ENCODE measurements around the gene OTOF. TPM values are rescaled to one million over a fixed set of nuclear protein-coding genes. Genes with fewer than 3 reads are reported as not detected.
A peak's percentile ranks its signal among the peaks of the same experiment; 100 is the strongest.

Gene OTOF
- 0.14 TPM in 1 of 2 replicates, not detected in the other for total RNA-seq (2014; rRNA removed; shearing (Covaris generic))

DNA sequence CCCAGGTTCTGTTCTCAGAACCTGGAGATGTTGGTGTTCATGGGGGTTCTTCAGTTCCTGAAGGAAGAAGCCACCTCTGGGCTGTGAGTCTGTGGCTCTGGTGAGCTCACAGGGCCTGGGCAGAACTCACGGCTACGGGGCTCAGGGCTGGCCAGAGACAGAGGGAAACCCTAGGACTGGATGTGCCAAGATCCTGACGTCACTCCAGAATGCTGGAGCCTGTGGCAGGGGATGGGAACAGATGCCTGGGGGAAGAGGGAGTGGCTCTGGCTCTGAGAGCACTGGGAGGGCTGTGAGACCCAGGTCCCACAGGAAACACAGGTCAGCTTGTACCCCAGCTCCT, at the start of gene OTOF:
TSS of gene OTOF (minus strand) at position 214 of the 343 bp plus-strand sequence.
- DNase-seq (ENCODE audit: low spot score): peak; percentile 68

DNA sequence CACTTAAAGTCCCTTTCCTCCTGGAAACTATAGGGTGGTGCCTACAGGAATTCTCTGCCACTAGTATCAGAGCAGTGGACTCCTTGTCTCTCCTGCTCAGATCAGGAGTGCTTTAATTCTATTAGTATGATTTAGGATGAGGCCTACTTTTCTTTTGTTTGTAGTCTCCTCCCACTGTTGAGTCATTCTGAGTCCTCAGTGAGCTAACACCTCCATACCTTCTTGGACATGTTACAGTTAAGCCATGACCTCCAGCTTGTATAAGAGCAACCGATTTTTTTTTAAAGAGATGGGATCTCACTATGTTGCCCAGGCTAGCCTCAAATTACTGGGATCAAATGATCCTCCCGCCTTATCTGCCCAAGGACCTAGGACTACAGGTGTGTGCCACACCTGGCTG, 48.7 kb upstream of the OTOF start:
- DNase-seq (ENCODE audit: low spot score): no peak

DNA sequence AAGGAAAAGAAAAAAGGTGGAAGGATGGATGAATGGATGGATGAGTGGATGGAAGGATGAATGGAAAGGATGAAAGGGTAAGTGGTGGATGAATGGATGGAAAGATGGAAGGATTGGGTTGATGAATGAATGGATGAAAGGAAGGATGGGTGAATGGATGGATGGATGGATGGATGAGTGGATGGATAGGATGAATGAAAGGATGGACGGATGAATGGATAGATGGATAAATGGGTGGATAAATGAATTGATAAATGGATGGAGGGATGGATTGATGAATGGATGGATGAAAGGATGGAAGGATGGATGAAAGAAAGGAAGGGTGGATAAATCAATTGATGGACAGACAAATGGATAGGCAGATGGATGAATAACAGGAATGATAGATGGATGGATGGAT, 48.2 kb upstream of the OTOF start:
- no peak for DNase-seq (ENCODE audit: low spot score)

GRCh38 chr2:26523750-26524149, 45.8 kb upstream of the OTOF start:
- DNase-seq (ENCODE audit: low spot score): no peak

DNA sequence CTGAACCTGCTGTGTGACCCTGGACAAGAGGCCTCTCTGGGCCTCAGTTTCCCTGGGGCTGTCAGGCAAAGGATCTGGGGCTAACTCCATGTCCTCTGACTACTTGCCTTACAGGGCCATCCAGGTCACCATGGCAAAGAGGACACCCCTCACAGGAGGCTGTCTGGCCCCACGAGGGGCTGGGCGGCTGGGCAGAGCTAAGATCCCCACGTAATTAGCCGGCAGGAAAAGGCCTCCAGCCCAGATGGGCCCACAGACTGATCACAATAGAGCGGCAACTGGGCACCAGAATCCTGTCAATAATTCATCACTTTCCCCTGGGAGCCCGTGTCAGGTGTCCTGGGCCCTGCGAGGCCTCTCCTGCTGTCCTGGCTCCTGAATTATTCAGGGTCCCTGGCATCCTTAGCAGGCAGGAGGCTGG, 44.8 kb upstream of the OTOF start:
- no peak for DNase-seq (ENCODE audit: low spot score)

DNA sequence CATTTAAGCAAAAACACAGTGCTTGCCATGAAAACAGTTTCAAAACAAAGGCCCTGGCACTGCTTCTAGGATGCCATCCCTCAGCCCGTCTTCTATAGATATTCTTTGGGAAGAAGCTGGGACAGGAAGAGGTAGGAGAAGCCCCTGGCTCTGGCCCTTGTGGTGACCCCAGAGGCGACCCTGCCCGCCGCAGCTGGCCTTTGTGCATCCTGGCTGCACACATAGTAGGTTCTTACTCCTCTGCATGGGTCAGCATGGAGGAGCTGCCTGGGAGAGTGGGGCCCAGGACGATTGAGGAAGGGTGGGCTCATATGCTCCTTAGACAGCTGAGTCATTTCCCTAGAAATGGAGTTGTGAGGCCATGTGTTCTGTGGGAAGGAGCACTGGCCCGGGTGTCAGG, 44.4 kb upstream of the OTOF start:
- no peak for DNase-seq (ENCODE audit: low spot score)

DNA sequence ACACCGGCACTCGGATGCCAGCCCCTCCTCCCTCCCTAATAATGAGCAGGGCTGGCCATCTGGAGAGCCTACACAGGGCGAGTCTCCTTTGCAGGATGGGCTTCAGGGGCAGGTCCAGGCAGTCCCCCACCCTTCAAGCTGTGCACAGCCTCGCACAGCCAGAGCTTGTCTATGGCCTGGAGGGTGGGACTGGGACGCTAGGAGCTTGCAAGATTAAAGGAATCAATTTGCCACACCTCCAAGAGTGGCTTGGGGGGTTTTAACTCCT, 43.9 kb upstream of the OTOF start:
- DNase-seq (ENCODE audit: low spot score): no peak

DNA sequence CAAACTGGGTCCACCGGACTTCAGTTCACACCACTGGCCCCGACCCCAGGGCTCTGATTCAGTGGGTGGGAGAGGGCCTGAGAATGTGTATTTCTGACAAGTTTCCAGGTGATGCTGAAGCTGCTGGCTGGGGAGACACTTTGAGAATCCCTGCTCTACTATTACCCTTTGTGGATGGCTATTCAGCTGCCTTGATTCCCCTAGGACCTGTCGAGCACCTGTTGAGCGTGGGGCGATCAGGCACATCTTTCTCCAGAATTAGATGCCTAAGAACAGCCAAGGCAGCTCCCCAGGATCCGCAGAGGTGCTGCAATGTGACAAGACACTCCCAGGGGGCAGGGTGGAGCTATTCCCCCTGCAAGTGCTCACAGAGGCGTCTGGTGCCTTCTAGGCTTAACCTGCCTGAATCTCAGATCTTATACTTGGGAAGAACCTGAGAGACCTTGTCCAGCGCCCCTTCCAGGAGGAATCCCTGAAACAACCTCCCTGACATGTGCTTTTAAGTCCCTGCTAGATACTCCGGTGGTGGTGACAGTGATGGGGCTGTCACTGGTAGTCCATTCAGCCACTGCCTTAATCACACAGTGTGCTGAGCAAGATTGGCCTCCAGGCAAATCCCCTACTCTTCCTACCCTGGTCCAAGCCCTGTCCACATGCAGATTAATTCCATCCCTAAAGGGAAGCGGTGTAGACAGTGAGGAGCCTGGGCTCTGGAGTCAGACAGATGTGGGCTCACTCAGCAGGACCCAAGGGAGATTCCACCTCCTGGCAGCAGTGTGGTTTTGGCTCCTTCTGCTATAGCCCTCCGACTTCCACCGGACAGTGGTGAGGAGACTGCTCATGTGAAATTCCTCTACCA, 43.4 kb upstream of the OTOF start:
- no peak for DNase-seq (ENCODE audit: low spot score)

- no peak for DNase-seq (ENCODE audit: low spot score)
Observed at GRCh38 chr2:26520148-26520449, 42.2 kb upstream of the OTOF start.

- DNase-seq (ENCODE audit: low spot score): no peak
Observed at GRCh38 chr2:26519396-26520147, 41.6 kb upstream of the OTOF start.

DNA sequence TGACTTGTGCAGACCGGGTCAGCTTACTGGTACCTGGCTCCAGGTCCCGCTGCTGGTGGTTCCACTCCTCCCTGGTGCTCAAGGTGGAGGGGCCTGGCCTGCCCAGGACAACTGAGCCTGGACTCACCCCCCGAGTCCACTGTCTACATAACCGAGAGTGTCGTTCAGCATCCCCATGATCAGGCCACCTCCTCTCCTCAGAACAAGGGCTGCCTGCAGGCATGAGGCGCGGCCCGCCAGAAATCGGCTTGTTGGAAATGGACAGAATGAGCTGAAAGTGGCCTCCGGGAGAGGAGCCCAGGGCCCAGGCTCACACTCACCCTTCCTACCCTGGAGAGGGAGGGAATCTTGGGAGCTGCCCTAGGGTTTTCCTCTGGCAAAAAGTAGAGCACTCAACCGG, 38.9 kb upstream of the OTOF start:
- no peak for DNase-seq (ENCODE audit: low spot score)

DNA sequence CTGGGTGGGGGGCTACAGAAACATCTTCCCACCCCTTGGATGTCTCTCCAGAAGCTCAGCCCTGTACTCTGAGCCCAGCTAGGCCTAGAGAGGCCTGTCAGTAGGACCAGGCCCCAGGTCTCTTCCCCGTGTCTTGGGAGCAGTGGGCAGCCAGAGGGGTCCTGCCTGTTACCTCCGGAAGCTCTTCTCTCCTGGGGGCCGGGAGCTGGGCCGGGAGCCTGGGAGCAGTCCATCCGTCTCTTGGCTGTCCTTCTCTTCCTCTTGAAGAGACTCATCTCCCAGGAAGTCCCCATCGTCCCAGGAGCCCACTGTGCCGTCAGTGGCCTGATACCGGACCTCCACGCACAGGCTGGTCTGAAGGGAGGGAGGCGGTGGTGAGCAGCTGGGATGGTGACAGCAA, 38.3 kb upstream of the OTOF start:
- DNase-seq (ENCODE audit: low spot score): no peak

DNA sequence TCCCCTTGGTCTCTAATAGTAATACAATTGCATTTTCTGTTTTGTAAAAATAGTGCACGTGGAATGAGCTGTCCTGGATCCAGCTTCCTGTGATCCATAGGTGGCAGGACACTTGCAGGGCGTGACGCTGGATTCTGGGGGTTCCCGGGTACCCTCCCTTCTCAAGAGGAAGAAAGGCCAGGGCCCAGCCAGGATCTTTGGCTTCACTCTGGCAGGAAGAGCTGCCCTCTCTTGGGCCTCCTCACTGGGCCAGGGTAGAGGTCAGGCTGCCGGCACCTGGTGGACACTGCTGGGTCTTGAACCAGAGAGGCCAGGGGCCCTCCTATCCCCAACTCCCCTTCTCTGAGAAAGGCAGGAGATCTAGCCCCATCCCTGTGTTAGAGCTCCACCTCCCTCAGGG, 37.8 kb upstream of the OTOF start:
- no peak for DNase-seq (ENCODE audit: low spot score)

DNA sequence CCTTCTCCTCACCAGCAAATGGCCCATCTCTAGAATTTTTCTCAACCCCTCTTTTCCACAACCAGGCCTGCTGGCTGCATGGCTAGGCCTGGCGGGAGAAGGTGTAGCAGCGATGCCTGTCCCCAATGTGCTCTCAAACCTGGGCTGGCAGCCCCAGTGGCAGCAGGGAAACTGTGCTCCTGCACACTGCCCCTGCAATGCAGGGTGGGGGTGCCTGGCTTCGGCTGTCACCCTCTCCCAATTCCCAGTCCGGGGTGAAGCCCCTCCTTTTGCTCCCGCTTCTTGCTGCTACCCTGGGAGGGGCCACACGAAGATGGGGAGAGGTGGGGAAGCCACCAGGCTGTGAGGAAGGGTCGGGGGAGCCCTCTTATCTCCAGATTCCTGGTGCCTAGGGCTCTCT, 36.1 kb upstream of the OTOF start:
- no peak for DNase-seq (ENCODE audit: low spot score)

GRCh38 chr2:26513261-26513660, 35.3 kb upstream of the OTOF start:
- no peak for DNase-seq (ENCODE audit: low spot score)

DNA sequence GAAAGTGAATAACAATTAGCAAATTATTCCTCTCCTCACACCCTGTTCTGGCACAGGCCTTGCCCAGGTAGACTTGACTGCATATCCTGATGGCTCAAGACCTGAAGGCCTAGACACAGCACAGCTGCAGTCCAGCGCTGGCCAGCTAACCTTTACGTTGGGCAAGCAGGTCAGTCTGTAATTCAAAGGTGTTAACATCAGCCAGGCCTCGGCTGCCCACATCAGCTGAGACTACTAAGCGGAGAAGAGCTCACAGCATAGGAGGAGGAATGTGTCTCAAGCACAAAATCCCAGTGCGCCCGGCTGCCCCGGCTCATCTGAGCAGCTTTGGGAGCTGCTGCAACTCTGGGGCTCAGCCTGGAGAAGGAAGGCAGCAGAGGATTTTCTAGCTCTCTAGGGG, 33.5 kb upstream of the OTOF start:
- DNase-seq (ENCODE audit: low spot score): no peak

- DNase-seq (ENCODE audit: low spot score): no peak
Observed at GRCh38 chr2:26510344-26510973, 32.5 kb upstream of the OTOF start.

DNA sequence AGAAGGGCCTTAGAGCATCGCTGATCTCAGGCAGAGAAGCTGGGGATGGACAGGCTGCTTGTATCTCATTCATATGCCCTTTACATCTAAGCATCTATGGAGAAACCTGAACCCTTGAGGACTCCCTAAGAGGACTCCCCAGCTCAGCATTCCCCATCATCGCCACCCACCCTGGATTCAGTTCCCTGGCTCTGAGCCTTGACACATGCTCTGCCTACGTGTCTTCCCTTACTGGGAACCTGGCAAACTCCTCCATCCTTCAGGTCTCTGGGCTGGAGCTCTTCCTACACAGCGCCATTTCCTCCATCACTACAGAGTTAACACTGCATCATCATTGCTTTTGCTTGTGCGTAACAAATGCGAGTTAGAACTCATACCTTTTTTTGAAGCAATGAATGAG, 31.2 kb upstream of the OTOF start:
- no peak for DNase-seq (ENCODE audit: low spot score)

DNA sequence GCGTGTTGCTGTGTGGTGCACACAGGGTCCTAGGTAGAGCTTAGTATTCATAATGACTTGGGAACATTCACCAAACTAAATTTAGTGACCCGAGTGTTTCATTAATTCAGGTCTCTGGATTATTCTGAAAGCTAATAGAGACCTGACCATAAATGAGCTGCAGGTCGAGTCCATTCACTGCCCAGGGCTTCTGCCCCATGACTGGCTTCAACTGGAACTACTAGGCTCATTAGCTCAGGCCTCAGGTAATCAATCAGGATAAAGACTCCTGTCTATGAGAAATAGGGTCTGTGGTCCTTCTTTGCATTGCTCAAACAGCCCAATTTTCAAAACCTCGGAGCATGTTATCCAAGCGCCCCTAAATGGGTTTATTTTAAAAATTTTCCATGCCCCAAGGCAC, 30.0 kb upstream of the OTOF start:
- no peak for DNase-seq (ENCODE audit: low spot score)

DNA sequence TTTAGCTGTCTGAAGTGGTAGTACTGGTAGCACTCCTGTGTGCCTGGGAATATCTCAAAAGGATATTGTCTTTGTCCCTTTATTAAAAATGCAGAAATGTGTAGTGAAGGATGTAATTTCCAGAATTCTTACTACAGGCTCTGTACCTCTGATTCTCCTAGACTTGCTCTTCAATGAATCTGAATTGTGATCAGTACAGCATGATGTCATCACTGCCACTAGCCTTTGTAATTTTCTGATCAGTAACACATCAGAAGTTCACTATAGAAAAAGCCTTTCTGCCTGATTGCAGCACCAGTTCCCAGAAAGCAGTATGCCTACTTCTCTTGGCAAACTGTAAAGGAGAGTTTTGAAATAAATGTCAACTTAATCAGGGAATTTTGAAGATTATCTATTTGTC, 29.2 kb upstream of the OTOF start:
- DNase-seq (ENCODE audit: low spot score): no peak

GRCh38 chr2:26506279-26506678, 28.4 kb upstream of the OTOF start:
- no peak for DNase-seq (ENCODE audit: low spot score)

- DNase-seq (ENCODE audit: low spot score): no peak
Observed at GRCh38 chr2:26504002-26504401, 26.1 kb upstream of the OTOF start.

DNA sequence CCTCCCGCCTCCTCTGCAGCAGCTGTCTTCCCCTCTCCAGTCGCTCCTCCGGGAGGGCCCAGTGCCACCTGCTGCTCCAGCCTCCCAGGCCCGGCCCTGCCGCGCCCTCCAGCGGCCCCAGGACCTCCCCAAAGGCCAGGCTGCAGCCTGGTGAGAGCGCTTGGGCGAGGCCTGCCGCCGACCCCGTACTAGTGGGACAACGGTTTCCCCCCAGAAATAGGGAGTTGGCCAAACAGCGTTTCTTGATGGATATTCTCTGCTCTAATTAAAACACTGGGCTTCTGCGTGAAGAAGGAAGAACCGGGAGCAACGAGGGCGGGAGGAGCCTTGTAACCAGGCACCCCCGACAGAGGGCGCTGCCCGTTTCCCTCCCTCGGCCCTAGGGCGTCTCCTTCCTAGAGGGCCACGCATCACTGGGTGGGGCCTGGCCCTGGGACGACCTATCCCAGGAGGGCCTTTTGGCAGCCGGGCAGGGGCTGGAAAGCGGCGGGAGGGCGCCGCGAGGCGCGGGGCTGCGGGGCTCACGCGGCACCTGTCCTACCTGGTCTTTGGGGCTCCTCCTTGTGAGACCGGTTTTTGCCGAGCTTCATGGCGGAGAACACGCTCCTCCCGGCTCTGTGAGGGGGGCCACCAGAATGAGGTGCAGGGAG, 25.4 kb upstream of the OTOF start:
- no peak for DNase-seq (ENCODE audit: low spot score)

All from H4 (cell line).